GM19452 (cell line): ENCODE data around the gene ELF4.
A peak's percentile ranks its signal among the peaks of the same experiment; 100 is the strongest.

Source experiments
- ATAC-seq: cut with Tn5 transposase; IDR thresholded peaks from one replicate; pipeline ENCODE4 v1.9.1; 2021; ENCODE audit not compliant: unreplicated experiment

The ELF4 gene

DNA sequence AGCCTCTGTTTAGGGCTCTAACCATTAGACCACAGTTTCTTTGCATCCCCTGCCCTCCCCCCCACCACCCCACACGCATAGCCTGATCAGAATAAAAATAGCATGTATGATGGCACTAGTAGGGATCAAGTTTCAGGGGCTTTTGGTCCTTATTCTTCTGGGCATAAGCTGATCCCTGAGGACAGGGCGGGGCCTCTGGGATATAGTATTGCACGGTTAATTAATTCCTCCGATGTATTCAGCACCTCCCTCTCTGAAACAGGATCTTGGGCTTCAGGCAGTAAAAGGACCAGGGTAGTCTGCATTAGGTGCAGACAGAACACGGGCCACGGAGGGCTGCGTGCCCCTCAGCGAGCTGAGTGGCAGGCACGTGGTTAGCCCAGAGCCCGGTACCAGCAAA lies 57.1 kb downstream of the ELF4 start:
- ATAC-seq = no peak

DNA sequence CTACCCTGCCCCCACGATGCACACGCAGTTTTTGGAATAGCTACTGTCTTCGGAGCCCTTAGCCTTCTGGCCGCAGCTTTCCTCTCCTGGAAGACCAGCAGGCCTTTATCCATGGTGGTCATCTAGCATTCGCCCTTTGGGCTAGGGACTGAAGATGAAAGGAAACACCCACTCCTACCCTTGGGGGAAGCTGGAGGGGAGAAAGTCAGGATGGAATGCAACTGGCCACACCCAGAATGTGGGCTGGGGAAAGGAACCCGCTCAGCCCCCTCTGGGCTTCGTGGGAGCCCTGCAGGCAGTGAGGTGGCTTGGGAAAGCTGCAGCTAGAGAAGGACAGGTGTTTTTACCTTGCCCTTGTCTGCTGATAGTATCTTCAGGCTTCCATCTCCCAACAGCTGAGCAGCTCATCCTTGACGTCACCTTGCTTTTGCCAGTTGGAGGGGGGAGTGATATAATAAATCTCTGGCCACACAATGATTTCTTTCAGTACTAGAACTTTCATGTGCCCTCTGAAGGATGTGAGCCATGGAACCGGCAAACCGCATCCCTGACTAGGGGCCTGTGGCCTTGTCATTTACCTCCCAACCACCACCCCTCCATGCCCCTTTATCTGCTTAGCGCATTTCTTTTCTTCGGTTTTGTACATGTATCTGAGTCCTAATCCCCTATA lies 59.0 kb downstream of the ELF4 start:
- no peak for ATAC-seq

DNA sequence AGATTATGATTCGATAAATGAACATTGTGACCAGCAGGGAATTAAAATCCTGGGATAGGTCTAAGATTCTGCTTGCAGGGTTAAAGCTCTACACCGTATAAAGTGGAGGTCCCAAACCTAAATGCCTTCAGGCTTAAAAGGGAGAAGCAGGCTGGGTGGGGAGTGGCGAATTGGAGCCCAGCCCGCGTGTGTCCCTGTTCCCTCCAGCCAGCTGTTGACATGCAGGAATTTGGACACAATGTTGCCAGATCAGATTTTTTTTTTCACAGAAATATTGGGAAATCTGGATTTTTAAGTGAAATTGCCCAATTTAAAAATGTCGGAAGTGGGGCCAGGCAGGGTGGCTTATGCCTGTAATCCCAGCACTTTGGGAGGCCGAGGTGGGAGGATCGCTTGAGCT lies 60.5 kb downstream of the ELF4 start:
- ATAC-seq = no peak

DNA sequence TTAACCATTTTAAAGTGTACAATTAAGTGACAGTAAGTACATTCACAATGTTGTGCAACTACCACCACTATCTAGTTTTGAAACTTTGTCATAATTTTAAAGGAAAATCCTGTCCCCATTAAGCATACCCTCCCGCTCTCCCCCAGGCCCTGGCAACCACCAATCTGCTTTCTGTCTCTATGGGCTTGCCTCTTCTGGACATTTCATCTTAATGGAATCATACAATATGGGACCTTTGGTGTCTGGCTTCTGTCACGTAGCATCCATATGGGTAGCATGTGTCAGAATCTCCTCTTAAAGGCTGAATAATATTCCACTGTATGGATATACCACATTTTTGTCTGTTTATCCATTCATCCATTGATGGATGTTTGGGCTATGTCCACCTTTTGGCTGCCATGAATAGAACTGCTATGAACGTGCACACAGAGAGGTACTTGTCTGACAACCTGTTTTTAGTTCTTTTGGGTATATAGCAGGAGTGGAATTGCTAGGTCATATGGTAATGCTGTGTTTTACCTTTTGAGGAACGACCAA lies 61.5 kb downstream of the ELF4 start:
- ATAC-seq = no peak

DNA sequence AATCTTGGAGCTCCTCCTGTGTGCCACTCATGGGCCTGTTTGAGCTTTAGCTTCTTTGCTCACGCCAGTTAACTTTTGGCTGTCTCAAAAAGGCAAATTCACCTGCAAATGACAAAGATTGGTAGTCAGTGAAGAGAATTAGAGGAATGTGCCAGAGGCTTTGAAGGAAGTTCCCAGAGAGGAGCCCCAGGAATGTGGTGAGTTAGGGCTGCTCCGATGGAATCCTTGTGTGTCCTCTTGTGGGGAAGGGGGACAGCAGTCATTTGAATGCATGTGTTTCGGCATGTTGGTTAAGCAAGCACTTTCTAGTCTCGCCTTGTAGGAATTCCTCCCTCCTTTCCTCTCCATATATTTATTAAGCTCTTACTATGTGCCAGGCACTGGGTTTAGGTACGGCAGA lies 62.9 kb downstream of the ELF4 start:
- ATAC-seq = no peak

DNA sequence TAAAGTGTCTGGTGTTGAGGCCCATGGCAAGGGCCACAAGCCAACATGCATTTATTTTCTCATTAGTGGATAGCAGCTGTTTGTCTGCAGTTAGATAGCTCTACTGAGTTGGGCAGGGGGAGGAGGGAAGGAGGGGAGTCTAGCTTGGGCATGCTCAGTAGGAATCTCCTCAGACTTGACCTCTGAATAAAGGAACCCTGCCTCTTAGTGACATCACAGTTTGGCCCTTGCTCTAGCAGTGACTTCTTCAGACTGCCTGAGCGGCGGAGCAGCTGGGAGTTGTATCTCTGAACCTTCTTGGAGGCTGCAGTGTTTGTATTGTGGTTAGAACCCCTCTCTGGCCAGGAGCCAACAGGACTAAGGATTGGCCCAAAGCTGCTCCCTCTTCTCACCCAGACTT lies 70.5 kb downstream of the ELF4 start:
- ATAC-seq = no peak

DNA sequence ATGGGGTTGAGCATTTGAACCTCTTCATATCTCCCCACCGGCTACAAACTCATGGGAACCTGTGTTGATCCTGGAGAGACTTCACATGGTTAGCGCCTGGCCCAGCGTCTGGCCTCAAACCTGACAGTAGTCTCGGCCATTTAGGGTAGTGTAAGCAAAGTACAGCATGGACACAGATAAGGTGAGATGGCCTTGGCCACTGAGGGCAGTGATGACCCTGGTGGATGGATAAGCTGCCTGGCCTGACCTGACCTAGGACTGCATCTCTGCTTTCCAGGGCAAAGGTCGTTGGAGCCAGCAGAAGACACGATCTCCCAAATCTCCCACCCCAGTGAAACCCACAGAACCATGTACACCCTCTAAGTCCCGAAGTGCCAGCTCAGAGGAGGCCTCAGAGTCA lies 76.1 kb downstream of the ELF4 start:
- no peak for ATAC-seq

DNA sequence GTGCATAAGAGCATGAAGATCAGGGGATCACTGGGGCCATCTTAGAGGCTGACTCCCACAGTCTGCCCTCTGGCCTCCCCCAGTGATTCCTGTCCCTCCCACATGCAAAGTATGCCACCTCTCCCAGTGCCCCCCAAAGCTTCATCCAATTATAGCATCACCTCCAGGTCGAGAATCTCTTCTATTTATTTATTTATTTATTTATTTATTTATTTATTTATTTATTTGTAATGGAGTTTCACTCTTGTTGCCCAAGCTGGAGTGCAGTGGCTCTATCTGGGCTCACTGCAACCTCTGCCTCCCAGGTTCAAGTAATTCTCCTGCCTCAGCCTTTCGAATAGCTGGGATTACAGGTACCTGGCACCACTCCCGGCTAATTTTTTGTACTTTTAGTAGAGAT lies 77.7 kb downstream of the ELF4 start:
- ATAC-seq = no peak

DNA sequence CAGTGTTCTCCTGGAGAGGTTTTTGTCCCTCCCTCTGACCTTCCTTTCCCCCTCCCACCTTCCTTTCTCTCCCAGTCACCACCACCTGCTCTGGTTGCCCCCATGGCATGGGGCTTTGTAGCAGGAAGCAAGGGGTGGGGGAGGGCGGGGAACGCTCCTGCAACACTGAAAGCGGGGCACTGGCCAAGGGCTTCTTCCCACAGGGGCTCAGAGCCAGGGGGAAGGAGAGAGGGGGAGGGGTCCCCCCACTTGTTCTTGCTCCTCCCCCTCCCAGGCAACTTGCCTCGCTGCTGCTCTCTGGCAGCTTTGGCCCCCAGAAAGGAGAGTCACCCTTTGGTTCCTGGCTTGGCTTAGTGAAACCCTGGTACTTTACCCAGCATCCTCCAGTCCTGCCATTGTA lies 79.5 kb downstream of the ELF4 start:
- no peak for ATAC-seq

DNA sequence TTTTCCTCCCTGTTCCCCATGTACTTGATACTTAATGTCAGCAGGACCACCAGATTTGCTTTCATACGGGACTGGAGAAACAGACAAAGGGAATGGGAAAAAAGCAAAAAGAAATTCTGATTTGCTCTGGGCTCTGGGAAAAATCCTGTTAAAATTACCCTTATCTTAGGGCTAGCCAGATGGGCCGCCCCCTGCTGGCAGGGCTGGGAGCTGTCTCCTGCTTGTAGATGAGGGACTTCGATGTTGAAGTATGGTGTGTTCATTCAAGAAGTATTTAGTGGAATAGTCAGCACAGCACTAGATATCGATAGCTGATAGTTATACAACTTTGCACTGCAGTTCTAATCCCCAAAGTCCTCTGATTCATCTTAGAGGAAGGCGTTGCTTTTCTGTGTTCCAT lies 82.1 kb downstream of the ELF4 start:
- no peak for ATAC-seq

DNA sequence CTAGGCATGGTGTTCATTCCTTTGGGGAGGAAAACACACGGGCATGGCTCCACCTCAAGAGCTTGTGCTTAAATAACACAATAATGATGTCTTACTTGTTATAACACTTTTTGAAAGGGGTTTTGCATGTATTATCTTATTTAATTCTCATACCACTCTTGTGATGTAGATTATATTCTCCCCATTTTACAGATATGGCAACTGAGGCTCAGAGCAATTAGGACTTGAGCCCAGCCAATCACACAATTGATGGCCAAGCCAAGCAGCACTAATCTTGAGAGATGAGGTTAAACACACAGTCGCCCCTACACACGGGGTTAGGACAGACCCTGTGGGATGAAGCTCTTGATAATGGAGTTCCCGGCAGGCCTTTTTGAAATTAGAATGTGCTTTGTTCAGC lies 82.7 kb downstream of the ELF4 start:
- no peak for ATAC-seq

DNA sequence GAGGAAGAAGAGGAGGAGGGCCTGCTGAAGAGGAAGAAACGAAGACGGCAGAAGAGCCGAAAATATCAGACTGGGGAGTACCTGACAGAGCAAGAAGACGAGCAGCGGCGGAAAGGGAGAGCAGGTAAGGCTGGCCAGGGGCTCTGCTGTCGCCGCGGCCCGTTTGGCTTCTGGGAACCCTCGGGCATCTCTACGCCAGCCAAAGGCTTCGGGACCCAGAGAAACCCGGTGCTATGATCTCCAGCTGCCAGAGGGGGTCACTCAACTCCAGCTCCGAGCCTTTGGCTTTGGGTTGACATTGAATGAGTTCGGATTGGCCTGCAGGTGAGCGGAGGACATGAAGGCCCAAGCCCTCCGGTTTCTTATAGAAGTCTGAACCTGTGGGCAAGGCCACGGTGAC lies 85.0 kb downstream of the ELF4 start:
- ATAC-seq = no peak

DNA sequence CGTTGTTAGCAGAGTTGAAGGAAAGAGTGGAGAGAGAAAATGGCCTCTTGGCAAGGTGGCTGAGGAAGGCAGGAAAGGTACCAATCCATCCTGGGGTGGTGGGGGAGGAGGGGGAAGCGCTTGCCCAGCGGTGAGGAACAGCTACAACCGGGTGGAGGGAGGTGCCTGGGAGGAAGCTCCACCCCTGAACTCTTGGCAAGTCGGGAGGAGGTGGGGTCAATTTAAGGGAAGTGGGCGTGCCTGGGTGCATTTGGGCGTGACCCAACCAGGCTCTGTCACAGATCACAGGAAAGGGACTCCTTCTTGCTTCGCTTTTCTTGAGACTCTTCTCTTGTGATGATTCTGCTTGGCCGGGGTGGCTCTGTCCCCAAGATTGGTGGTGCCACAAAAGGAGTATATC lies 86.2 kb downstream of the ELF4 start:
- peak; percentile 100 for ATAC-seq

DNA sequence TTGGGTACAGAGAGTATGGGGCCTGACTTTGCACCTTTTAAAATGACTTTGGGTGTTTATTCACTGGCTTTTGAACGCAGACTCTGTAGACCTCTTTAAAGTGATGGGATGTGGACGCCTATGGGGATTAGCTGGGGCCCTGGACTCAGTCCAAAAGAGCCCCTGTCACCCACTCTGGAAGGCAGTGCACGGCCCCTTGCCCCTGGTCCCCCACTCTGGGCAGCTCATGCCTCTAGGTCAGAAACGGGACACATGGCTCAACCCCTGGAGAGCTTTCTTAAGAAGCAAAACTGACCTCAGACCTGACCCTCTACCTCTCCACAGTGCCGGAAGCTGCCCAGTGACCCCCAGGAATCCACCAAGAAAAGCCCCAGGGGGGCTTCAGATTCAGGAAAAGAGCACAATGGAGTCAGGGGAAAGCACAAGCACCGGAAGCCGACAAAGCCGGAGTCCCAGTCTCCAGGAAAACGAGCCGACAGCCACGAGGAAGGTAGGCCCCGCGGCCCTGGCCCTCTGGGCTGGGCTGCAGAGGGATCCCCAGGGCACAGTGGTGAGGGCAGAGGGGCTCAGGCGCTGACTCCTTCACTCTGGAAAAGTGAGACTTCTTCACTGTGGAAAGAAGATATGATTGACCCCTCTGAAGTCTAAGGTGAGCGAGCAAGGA lies 89.5 kb downstream of the ELF4 start:
- ATAC-seq = no peak

DNA sequence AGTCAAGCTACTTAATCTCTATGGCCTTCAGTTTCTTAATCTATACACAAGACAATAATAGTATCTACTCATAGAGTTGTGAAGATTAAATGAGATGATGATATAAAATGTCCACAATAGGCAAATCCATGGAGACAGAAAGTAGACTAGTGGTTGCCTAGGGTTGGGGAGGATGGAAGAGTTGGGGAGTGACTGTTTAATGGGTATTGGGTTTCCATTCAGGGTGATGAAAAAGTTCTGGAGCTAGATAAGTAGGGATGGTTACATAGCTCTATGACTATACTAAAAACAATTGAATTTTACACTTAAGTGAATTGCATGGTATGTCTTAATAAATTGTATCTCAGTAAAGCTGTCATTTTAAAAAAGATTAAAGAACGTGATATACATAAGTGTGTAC lies 92.2 kb downstream of the ELF4 start:
- no peak for ATAC-seq

DNA sequence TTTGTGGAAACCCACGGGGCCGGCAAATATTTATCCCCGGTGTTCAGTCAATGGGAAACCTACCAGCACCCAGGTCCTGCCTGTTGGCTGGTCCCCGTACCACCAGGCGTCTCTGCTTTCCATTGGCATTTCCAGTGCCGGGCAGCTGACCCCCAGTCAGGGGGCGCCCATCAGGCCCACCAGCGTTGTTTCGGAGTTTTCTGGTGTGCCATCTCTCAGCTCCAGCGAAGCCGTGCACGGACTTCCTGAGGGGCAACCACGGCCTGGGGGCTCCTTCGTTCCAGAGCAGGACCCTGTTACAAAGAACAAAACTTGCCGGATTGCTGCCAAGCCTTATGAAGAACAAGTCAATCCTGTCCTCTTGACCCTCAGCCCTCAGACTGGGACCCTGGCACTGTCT lies 95.1 kb downstream of the ELF4 start:
- ATAC-seq = no peak
